IMR-90 (cell line): ENCODE data around the gene AKT1S1. TPM values are rescaled to one million over a fixed set of nuclear protein-coding genes. Genes with fewer than 3 reads are reported as not detected.

Experiments
- ATAC-seq: fragments of 200-7000 bp; cut with Tn5 transposase; 2 replicates; pipeline ENCODE4 v1.9.1; 2020; ENCODE audit warnings: low read depth, mild to moderate bottlenecking, moderate library complexity
- BruUV-seq: library from RNA; stranded (reverse); fragments of 400-500 nt; replicated peaks from 2 replicates; lab custom pipeline; 2021; lab: Mats Ljungman, UMichigan
- CTCF ChIA-PET: fragments of 300-600 bp; formaldehyde crosslinking; extraction: SDS; loops from one replicate; lab custom pipeline; 2021; ENCODE audit warnings: antibody characterized with exemption; lab: Yijun Ruan, JAX
- POLR2A ChIA-PET: fragments of 300-600 bp; sonication (Branson Sonifier 250); formaldehyde crosslinking; loops from one replicate; lab custom pipeline; 2022; ENCODE audit warnings: antibody characterized with exemption; ENCODE audit not compliant: unreplicated experiment; lab: Charles Lee
- DNase-seq: peaks from one replicate; pipeline ENCODE4 v3.0.0; 2013
- H2AFZ ChIP-seq: replicated peaks from 2 replicates; pipeline ENCODE3; 2013; ENCODE audit warnings: low read length, mild to moderate bottlenecking; ENCODE audit not compliant: poor library complexity
- H2AK5ac ChIP-seq: 2 replicates; pipeline ENCODE4 v1.6.1; 2013; ENCODE audit warnings: low read depth, low read length, inconsistent platforms
- H2AK9ac ChIP-seq: replicated peaks from 2 replicates; pipeline ENCODE3; 2013; ENCODE audit warnings: mild to moderate bottlenecking, low read depth, low read length, moderate library complexity; ENCODE audit not compliant: poor library complexity
- H2BK120ac ChIP-seq: 2 replicates; pipeline ENCODE4 v1.6.1; 2013; ENCODE audit warnings: low read depth, low read length, inconsistent platforms
- H2BK15ac ChIP-seq: 3 replicates; pipeline ENCODE4 v1.6.1; 2013; ENCODE audit warnings: low read depth, low read length, inconsistent platforms
- H2BK20ac ChIP-seq: 2 replicates; pipeline ENCODE4 v1.6.1; 2013; ENCODE audit warnings: low read depth, mild to moderate bottlenecking, inconsistent platforms, low read length, moderate library complexity
- H2BK5ac ChIP-seq: 2 replicates; pipeline ENCODE4 v1.6.1; 2013; ENCODE audit warnings: mild to moderate bottlenecking, low read depth, low read length, inconsistent platforms; ENCODE audit not compliant: poor library complexity, severe bottlenecking
- H3K14ac ChIP-seq: replicated peaks from 2 replicates; pipeline ENCODE4 v1.6.1; 2013; ENCODE audit warnings: low read depth, low read length, inconsistent platforms
- H3K18ac ChIP-seq: 2 replicates; pipeline ENCODE4 v1.6.1; 2013; ENCODE audit warnings: low read depth, low read length, control low read depth
- H3K23ac ChIP-seq: 2 replicates; pipeline ENCODE4 v1.6.1; 2013; ENCODE audit warnings: low read depth, low read length, inconsistent platforms
- H3K27ac ChIP-seq: 2 replicates; pipeline ENCODE4 v1.5.1; 2013; ENCODE audit warnings: mild to moderate bottlenecking, control low read depth, low read length; ENCODE audit not compliant: insufficient read depth
- H3K27me3 ChIP-seq: 2 replicates; pipeline ENCODE4 v1.6.1; 2013; ENCODE audit warnings: low read length; ENCODE audit not compliant: control insufficient read depth, insufficient read depth
- H3K36me3 ChIP-seq: 2 replicates; pipeline ENCODE4 v1.6.1; 2013; ENCODE audit warnings: low read length, mixed read lengths; ENCODE audit not compliant: control insufficient read depth, insufficient read depth
- H3K4ac ChIP-seq: 2 replicates; pipeline ENCODE4 v1.6.1; 2013; ENCODE audit warnings: low read depth, low read length, inconsistent platforms
- H3K4me1 ChIP-seq: 2 replicates; pipeline ENCODE4 v1.6.1; 2013; ENCODE audit warnings: low read length, mixed read lengths; ENCODE audit not compliant: control insufficient read depth, insufficient read depth
- H3K4me2 ChIP-seq: 2 replicates; pipeline ENCODE4 v1.6.1; 2013; ENCODE audit warnings: low read depth, mild to moderate bottlenecking, control low read depth, low read length, moderate library complexity
- H3K4me3 ChIP-seq: 2 replicates; pipeline ENCODE4 v1.5.1; 2013; ENCODE audit warnings: low read depth, mild to moderate bottlenecking, control low read depth, low read length, moderate library complexity; ENCODE audit not compliant: insufficient read depth
- H3K56ac ChIP-seq: 2 replicates; pipeline ENCODE4 v1.6.1; 2013; ENCODE audit warnings: low read length, inconsistent platforms; ENCODE audit not compliant: insufficient read depth; ENCODE audit errors: extremely low read depth
- H3K79me1 ChIP-seq, 2 experiments: 2 replicates each; pipeline ENCODE4 v1.6.1; 2013; ENCODE audit warnings: low read length in 2 of 2, inconsistent platforms in 1 of 2, low read depth in 1 of 2
- H3K9ac ChIP-seq: 2 replicates; pipeline ENCODE4 v1.6.1; 2013; ENCODE audit warnings: low read depth, low read length, control low read depth
- H3K9me1 ChIP-seq: 2 replicates; pipeline ENCODE4 v1.6.1; 2013; ENCODE audit warnings: low read length, inconsistent platforms; ENCODE audit not compliant: insufficient read depth
- H3K9me3 ChIP-seq: 2 replicates; pipeline ENCODE4 v1.6.1; 2013; ENCODE audit warnings: low read length; ENCODE audit not compliant: control insufficient read depth, insufficient read depth
- H4K20me1 ChIP-seq: 2 replicates; pipeline ENCODE4 v1.6.1; 2013; ENCODE audit warnings: low read length, inconsistent platforms; ENCODE audit not compliant: insufficient read depth
- H4K5ac ChIP-seq: 2 replicates; pipeline ENCODE4 v1.6.1; 2013; ENCODE audit warnings: mild to moderate bottlenecking, low read depth, low read length, control low read depth
- H4K8ac ChIP-seq, 2 experiments: 2 replicates each; pipeline ENCODE4 v1.6.1; 2013; ENCODE audit warnings: low read depth in 2 of 2, low read length in 2 of 2, control low read depth in 1 of 2, inconsistent platforms in 1 of 2
- H4K91ac ChIP-seq: 2 replicates; pipeline ENCODE4 v1.6.1; 2013; ENCODE audit warnings: low read depth, low read length, inconsistent platforms; ENCODE audit not compliant: insufficient read depth
- BHLHE40 ChIP-seq: fragments of 150-350 bp; IDR thresholded peaks from 2 replicates; pipeline ENCODE4 v1.6.1; 2016; ENCODE audit warnings: mild to moderate bottlenecking, low read depth, low read length
- CHD1 ChIP-seq: IDR thresholded peaks from 2 replicates; pipeline ENCODE4 v1.6.1; 2012; ENCODE audit warnings: low read depth, low read length, improper control_type of control experiment
- CTCF ChIP-seq: conservative IDR thresholded peaks from 2 replicates; pipeline ENCODE4 v1.5.1; 2012; ENCODE audit warnings: mild to moderate bottlenecking, low read depth, low read length, improper control_type of control experiment
- RFX5 ChIP-seq: IDR thresholded peaks from 2 replicates; pipeline ENCODE4 v1.8.0; 2012; ENCODE audit warnings: low read depth, mild to moderate bottlenecking, low read length, moderate library complexity
- SMC3 ChIP-seq: fragments of 150-350 bp; IDR thresholded peaks from 2 replicates; pipeline ENCODE4 v1.6.1; 2016; ENCODE audit warnings: low read depth, mild to moderate bottlenecking, antibody characterized with exemption, low read length, moderate library complexity
- WGBS, 2 experiments: methylation state at CpG; one replicate each; pipeline versions ENCODE4 v1.1.5 to v1.1.7; 2013; ENCODE audit warnings: missing lambda C conversion rate in 2 of 2; ENCODE audit not compliant: insufficient read length in 1 of 2; ENCODE audit errors: extremely low coverage in 2 of 2; 5-methylcytosine and 5-hydroxymethylcytosine counted together
- dilution Hi-C: fragments of 300-500 bp; cut with HindIII; formaldehyde crosslinking; loops from one replicate; pipeline ENCODE4 v1.14.3; 2018; ENCODE audit warnings: low sequenced_read_pairs; ENCODE audit not compliant: unreplicated experiment
- in situ Hi-C: fragments of 300-500 bp; cut with MboI; formaldehyde crosslinking; loops from 3 replicates; pipeline ENCODE4 v1.14.3; 2019; ENCODE audit warnings: low sequenced_read_pairs, inconsistent platforms, mixed read lengths
- intact Hi-C: fragments of 100-400 bp; cut with micrococcal nuclease; formaldehyde crosslinking; loops from 2 replicates; pipeline ENCODE4 v1.10.0; 2022
- polyA plus RNA-seq, 3 experiments: library from polyadenylated mRNA; depleted of rRNA; stranded (reverse); fragments of >200 nt; gene quantifications; 2 replicates each; pipeline ENCODE4 v1.2.3, GENCODE V29; 2012; ENCODE audit warnings: low replicate concordance in 1 of 3
- total RNA-seq: library from RNA; depleted of rRNA; stranded (reverse); fragments of >200 nt; gene quantifications from 2 replicates; pipeline ENCODE4 v1.2.3, GENCODE V29; 2012
- TF ChIP-seq, protein P1 (sequence below): fragments of 150-350 bp; IDR thresholded peaks from 2 replicates; pipeline ENCODE4 v1.6.1; 2016; ENCODE audit warnings: low read depth, mild to moderate bottlenecking, low read length, moderate library complexity, borderline replicate concordance

AKT1S1 gene
- total and polyA plus RNA-seq, 2 of the 4 experiments (the other 2 are of a cell fraction), result 3.6 to 54.4 TPM

DNA sequence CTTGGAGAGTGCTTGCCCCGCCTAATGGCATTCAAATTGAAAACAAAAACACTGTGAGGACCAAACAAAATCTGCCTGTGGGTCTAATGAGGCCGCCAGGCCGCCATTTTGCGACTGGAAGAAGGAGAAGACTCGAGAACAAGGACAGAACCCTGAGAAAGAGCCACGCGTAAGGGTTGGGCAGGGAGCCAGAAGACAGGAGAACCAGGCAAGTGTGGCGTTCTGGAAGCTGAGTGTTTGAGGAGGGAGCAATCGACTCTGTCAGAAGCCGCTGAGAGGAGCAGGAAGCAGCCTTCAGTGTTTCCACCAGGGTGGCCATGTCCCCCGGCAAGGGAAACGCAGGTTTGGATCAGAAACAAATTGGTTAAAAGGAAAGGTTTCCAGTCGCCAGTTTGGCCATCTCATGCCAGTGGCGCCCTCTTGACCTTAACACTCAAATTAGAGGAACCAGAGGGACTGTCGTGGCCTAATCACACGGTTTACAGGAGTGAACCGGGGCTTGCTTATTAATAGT lies 36.4 kb downstream of the AKT1S1 start:
- Histone ChIP-seq H2BK5ac (no peak overlapping the region), H3K56ac (no peak overlapping the region), H4K8ac (no peak overlapping the region), H3K27ac (no peak overlapping the region), H4K91ac (no peak overlapping the region), H3K23ac (no peak overlapping the region), H3K4ac (no peak overlapping the region), H4K20me1 (no peaks in the 10 kb centered on the region; the same call in 1 of the 2 replicates), H2AK9ac (no peak overlapping the region), H3K4me1 (no peaks in the 10 kb centered on the region), H2BK20ac (no peak overlapping the region), H3K14ac (no peak overlapping the region), H3K79me1 (peaks cover 0 to 29% of the 10 kb centered on the region in 2 experiments; a peak in 2 of 4 replicates), H3K18ac (no peak overlapping the region), H2BK15ac (no peak overlapping the region), H3K4me2 (no peak overlapping the region), H2BK120ac (no peak overlapping the region), H3K27me3 (no peaks in the 10 kb centered on the region), H2AFZ (no peak overlapping the region), H3K4me3 (no peak overlapping the region), H4K5ac (no peak overlapping the region), H2AK5ac (no peak overlapping the region), H3K36me3 (peaks cover 43% of the 10 kb centered on the region), H3K9me3 (no peaks in the 10 kb centered on the region), H3K9me1 (peaks cover 9% of the 10 kb centered on the region; the same call in 1 of the 2 replicates), H3K9ac (no peak overlapping the region)
- dilution Hi-C loops (no loop called here), in situ Hi-C loops (no loop called here), intact Hi-C loops (no loop called here)
- 82% methylated on average over 10 of the region's 17 CpGs; no CpG with 5 or more reads in 1 of the 2 experiments for WGBS, 2 experiments
- CTCF ChIA-PET, result no interaction called here
- BruUV-seq, result no TSS peak
- TF ChIP-seq CTCF, result no peak
- no peak for TF ChIP-seq RFX5
- TF ChIP-seq CHD1, result no peak
- no peak for TF ChIP-seq BHLHE40
- TF ChIP-seq, protein P1, sequence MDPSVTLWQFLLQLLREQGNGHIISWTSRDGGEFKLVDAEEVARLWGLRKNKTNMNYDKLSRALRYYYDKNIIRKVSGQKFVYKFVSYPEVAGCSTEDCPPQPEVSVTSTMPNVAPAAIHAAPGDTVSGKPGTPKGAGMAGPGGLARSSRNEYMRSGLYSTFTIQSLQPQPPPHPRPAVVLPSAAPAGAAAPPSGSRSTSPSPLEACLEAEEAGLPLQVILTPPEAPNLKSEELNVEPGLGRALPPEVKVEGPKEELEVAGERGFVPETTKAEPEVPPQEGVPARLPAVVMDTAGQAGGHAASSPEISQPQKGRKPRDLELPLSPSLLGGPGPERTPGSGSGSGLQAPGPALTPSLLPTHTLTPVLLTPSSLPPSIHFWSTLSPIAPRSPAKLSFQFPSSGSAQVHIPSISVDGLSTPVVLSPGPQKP, result no peak
- no peak for TF ChIP-seq SMC3
- DNase-seq, result no peak
- no peak for ATAC-seq
- POLR2A ChIA-PET, result no interaction called here
